HepG2 (cell line): ENCODE results near the gene CNPPD1. TPM values are rescaled to one million over a fixed set of nuclear protein-coding genes. Genes with fewer than 3 reads are reported as not detected.

Source experiments
- ATAC-seq: fragments of 200-7000 bp; cut with Tn5 transposase; 3 replicates; pipeline ENCODE4 v1.9.1; 2020; ENCODE audit warnings: mild to moderate bottlenecking, moderate library complexity
- BruUV-seq: library from RNA; stranded (reverse); fragments of 400-500 nt; replicated peaks from 2 replicates; lab custom pipeline; 2021; lab: Mats Ljungman, UMichigan
- CTCF ChIA-PET: fragments of 300-600 bp; formaldehyde crosslinking; extraction: SDS; loops from one replicate; lab custom pipeline; 2021; ENCODE audit warnings: low total read pairs, inconsistent platforms, low intra/inter-chr PET ratio; lab: Yijun Ruan, JAX
- POLR2A ChIA-PET: fragments of 350-600 bp; sonication (Branson Sonifier 250); formaldehyde crosslinking; loops from one replicate; lab custom pipeline; 2020; ENCODE audit warnings: antibody characterized with exemption, inconsistent platforms; lab: Yijun Ruan, JAX
- DNase-seq: peaks from one replicate; pipeline ENCODE4 v3.0.0-alpha.2; 2015; ENCODE audit warnings: low spot score
- FAIRE-seq: peaks from 3 replicates; lab custom pipeline; 2011; peaks lifted over from hg19 to GRCh38; lab: Jason Lieb, UNC
- H2AFZ ChIP-seq: one replicate; pipeline ENCODE4 v1.6.1; 2011; ENCODE audit warnings: low read length, inconsistent platforms
- H3K27ac ChIP-seq: fragments of 300-600 bp; 3 replicates; pipeline ENCODE4 v1.8.0; 2011; ENCODE audit warnings: mixed run types, mild to moderate bottlenecking, mixed read lengths, low read length, inconsistent platforms; ENCODE audit not compliant: insufficient read depth; ENCODE audit errors: extremely low read length
- H3K27me3 ChIP-seq, 2 experiments: fragments of 200-600 bp in 1 of 2; 2 replicates in 1 of 2; 3 replicates in 1 of 2; pipeline versions ENCODE4 v1.6.0 to v1.8.0; 2011; ENCODE audit warnings: low read length in 2 of 2, mild to moderate bottlenecking in 2 of 2, moderate library complexity in 2 of 2, inconsistent platforms in 1 of 2; ENCODE audit not compliant: insufficient read depth in 2 of 2, control insufficient read depth in 1 of 2
- H3K36me3 ChIP-seq, 2 experiments: fragments of 200-600 bp in 1 of 2; replicated peaks in 1 of 2; 2 replicates in 1 of 2; 3 replicates in 1 of 2; pipeline versions ENCODE4 v1.5.1 to v1.8.0; 2011; ENCODE audit warnings: low read length in 2 of 2, inconsistent platforms in 1 of 2; ENCODE audit not compliant: insufficient read depth in 2 of 2, control insufficient read depth in 1 of 2
- H3K4me1 ChIP-seq: 2 replicates; pipeline ENCODE4 v1.5.1; 2012; ENCODE audit warnings: low read length, inconsistent platforms; ENCODE audit not compliant: insufficient read depth
- H3K4me2 ChIP-seq: 2 replicates; pipeline ENCODE4 v1.6.0; 2011; ENCODE audit warnings: low read depth, low read length, inconsistent platforms
- H3K4me3 ChIP-seq, 3 experiments: fragments of 200-600 bp in 1 of 3; sonication (generic), shearing (Covaris generic) in 1 of 3; replicated peaks in 1 of 3; 2 replicates each; pipeline ENCODE4 v1.5.1; 2011 to 2016; ENCODE audit warnings: low read length in 3 of 3, inconsistent platforms in 2 of 3, low read depth in 2 of 3, mild to moderate bottlenecking in 2 of 3, control low read depth in 1 of 3, mixed read lengths in 1 of 3; ENCODE audit not compliant: insufficient read depth in 1 of 3
- H3K79me2 ChIP-seq: one replicate; pipeline ENCODE4 v1.6.1; 2011; ENCODE audit warnings: low read length, inconsistent platforms; ENCODE audit not compliant: insufficient read depth
- H3K9ac ChIP-seq: 2 replicates; pipeline ENCODE4 v1.6.0; 2011; ENCODE audit warnings: mild to moderate bottlenecking, low read depth, low read length, inconsistent platforms; ENCODE audit not compliant: insufficient read depth
- H3K9me3 ChIP-seq: 2 replicates; pipeline ENCODE4 v1.5.1; 2012; ENCODE audit warnings: mild to moderate bottlenecking, low read length
- H4K20me1 ChIP-seq: 2 replicates; pipeline ENCODE4 v1.6.0; 2011; ENCODE audit warnings: inconsistent platforms, mild to moderate bottlenecking, low read length, moderate library complexity; ENCODE audit not compliant: insufficient read depth
- AGO2 ChIP-seq: fragments of 200-400 bp; formaldehyde crosslinking; optimal IDR thresholded peaks from 2 replicates; pipeline ENCODE3; 2017; ENCODE audit warnings: mild to moderate bottlenecking, low read depth, low read length, moderate library complexity
- DPF2 ChIP-seq: sonication (generic); formaldehyde crosslinking; IDR thresholded peaks from 2 replicates; pipeline ENCODE4 v1.4.0; 2020; ENCODE audit warnings: mild to moderate bottlenecking, low read depth, missing genetic modification reagents, borderline replicate concordance
- ELF4 ChIP-seq: sonication (generic); formaldehyde crosslinking; IDR thresholded peaks from 2 replicates; pipeline ENCODE4 v1.5.0; 2020; ENCODE audit warnings: missing genetic modification reagents, mild to moderate bottlenecking, moderate library complexity, borderline replicate concordance
- GFI1 ChIP-seq: sonication (generic); formaldehyde crosslinking; IDR thresholded peaks from 2 replicates; pipeline ENCODE4 v1.5.0; 2020; ENCODE audit warnings: missing genetic modification reagents, mild to moderate bottlenecking, borderline replicate concordance
- NCOR1 ChIP-seq: fragments of 200-600 bp; sonication (generic); IDR thresholded peaks from 2 replicates; pipeline ENCODE4 v1.7.0; 2017; ENCODE audit warnings: antibody characterized with exemption, low read length, borderline replicate concordance
- PHF21A ChIP-seq: sonication (generic); formaldehyde crosslinking; IDR thresholded peaks from 2 replicates; pipeline ENCODE4 v1.5.0; 2020; ENCODE audit warnings: mild to moderate bottlenecking, missing genetic modification reagents
- PRDM10 ChIP-seq: sonication (generic); formaldehyde crosslinking; IDR thresholded peaks from 2 replicates; pipeline ENCODE4 v1.4.0; 2020; ENCODE audit warnings: low read depth, missing genetic modification reagents
- YEATS4 ChIP-seq: sonication (generic); formaldehyde crosslinking; IDR thresholded peaks from 2 replicates; pipeline ENCODE4 v1.4.0; 2020; ENCODE audit warnings: missing genetic modification reagents, borderline replicate concordance
- ZNF407 ChIP-seq: sonication (generic); formaldehyde crosslinking; IDR thresholded peaks from one replicate; pipeline ENCODE4 v1.5.1; 2020; ENCODE audit warnings: mild to moderate bottlenecking, missing genetic modification reagents; ENCODE audit errors: not compliant biosample characterization
- ZNF468 ChIP-seq: sonication (generic); formaldehyde crosslinking; IDR thresholded peaks from 2 replicates; pipeline ENCODE4 v1.8.0; 2022; ENCODE audit warnings: mild to moderate bottlenecking, moderate library complexity, missing genetic modification reagents
- WGBS: methylation state at CpG from one replicate; pipeline ENCODE4 v1.1.6; 2017; ENCODE audit warnings: low lambda C conversion rate; 5-methylcytosine and 5-hydroxymethylcytosine counted together
- in situ Hi-C: cut with HindIII; loops from 2 replicates; pipeline ENCODE4 v1.10.0; 2017; ENCODE audit warnings: low pct_unique_long_range_greater_than_20kb; ENCODE audit not compliant: extremely low pct_ligation_motif_present
- intact Hi-C: fragments of 100-400 bp; cut with micrococcal nuclease; formaldehyde crosslinking; loops from one replicate; pipeline ENCODE4 v1.10.0; 2022; ENCODE audit not compliant: unreplicated experiment
- polyA plus RNA-seq, 8 experiments: library from polyadenylated mRNA; depleted of rRNA in 3 of 8; stranded (reverse) in 7 of 8; unstranded in 1 of 8; fragments of >200 nt; fragmentation: Illumina TruSeq in 4 of 8; extraction: Trizol in 4 of 8; gene quantifications; 2 replicates each; pipeline versions ENCODE4 v1.2.1 to v1.2.3, GENCODE V29; 2011 to 2016; ENCODE audit warnings: low read depth in 4 of 8, missing spikeins in 1 of 8, mixed read lengths in 1 of 8; ENCODE audit not compliant: insufficient read depth in 1 of 8
- total RNA-seq, 5 experiments: library from RNA; depleted of rRNA; stranded (reverse); fragments of >200 nt; fragmentation: Illumina TruSeq; extraction: Trizol; gene quantifications; 2 replicates each; pipeline ENCODE4 v1.2.3, GENCODE V29; 2016; ENCODE audit warnings: low read depth in 1 of 5

Gene CNPPD1
- total and polyA plus RNA-seq, 2 of the 13 experiments (the other 11 are each of a cell fraction or from before 2014, with no cell fraction given): 35.5 to 49.4 TPM

GRCh38 chr2:219213026-219213415, 36.3 kb upstream of the CNPPD1 start (continued):
- TF ChIP-seq ZNF407 (no peak), ZNF468 (no peak)

GRCh38 chr2:219210886-219211362, 34.2 kb upstream of the CNPPD1 start:
- H3K27ac ChIP-seq: peak overlapping the region; percentile 38
- no peak overlapping the region for H3K4me2 ChIP-seq
- POLR2A ChIA-PET: interaction anchor here (1.0 to 3.4 kb wide), 7 partner anchors 10 to 51 kb away, joined by 4 to 20 read pairs (median 7); partner anchors contain the start of genes ANKZF1, ATG9A, CNPPD1 and NHEJ1
- no peak for ATAC-seq
- no TSS peak for BruUV-seq
- no peaks in the 10 kb centered on the region; a peak in 1 of 5 replicates for H3K27me3 ChIP-seq
- H4K20me1 ChIP-seq: no peaks in the 10 kb centered on the region
- 95% methylated on average over 9 of the region's 9 CpGs for WGBS
- in situ Hi-C loops (no loop called here), intact Hi-C loops (loop anchor here (1.0 kb wide), 1 partner anchor 40 kb away; no protein-coding TSS in a partner anchor)
- H2AFZ ChIP-seq: no peak overlapping the region
- no peak overlapping the region for H3K4me3 ChIP-seq
- peaks cover 69% of the 10 kb centered on the region for H3K4me1 ChIP-seq
- no peaks in the 10 kb centered on the region for H3K9me3 ChIP-seq
- H3K9ac ChIP-seq: no peak overlapping the region
- no peak for FAIRE-seq
- H3K36me3 ChIP-seq: peaks cover 34 to 58% of the 10 kb centered on the region in 2 experiments
- no peak for DNase-seq
- H3K79me2 ChIP-seq: peaks cover 6% of the 10 kb centered on the region
- CTCF ChIA-PET: interaction anchor here (1.3 to 2.5 kb wide), 3 partner anchors 39 to 51 kb away, joined by 3 to 28 read pairs (median 17); partner anchors contain the start of gene NHEJ1
- TF ChIP-seq PRDM10 (CRISPR knock-in tag): no peak
- TF ChIP-seq AGO2: peak; percentile 19
- 0 out of 2 replicates have a peak, but pooled peaks have one; percentile 21 for TF ChIP-seq GFI1 (CRISPR knock-in tag)
- no peak for TF ChIP-seq ELF4 (CRISPR knock-in tag)
- TF ChIP-seq DPF2: no peak
- no peak for TF ChIP-seq PHF21A (CRISPR knock-in tag)
- no peak for TF ChIP-seq NCOR1
- TF ChIP-seq YEATS4 (CRISPR knock-in tag): no peak
